Astrocyte of the cerebellum (primary cell): Measurements from ENCODE around the gene VMP1.

Experiments used
- DNase-seq: peaks from one replicate; pipeline ENCODE4 v3.0.0-alpha.2; 2011; ENCODE audit warnings: low read depth
- H3K4me3 ChIP-seq: 2 replicates; pipeline ENCODE4 v1.5.1; 2011; ENCODE audit warnings: mild to moderate bottlenecking, low read depth, low read length, moderate library complexity
- CTCF ChIP-seq: IDR thresholded peaks from 2 replicates; pipeline ENCODE4 v1.5.1; 2012; ENCODE audit warnings: low read length, low read depth, moderate library complexity, mild to moderate bottlenecking; ENCODE audit errors: missing control alignments
- in situ Hi-C: cut with HindIII; loops from 2 replicates; pipeline ENCODE4 v1.10.0; 2017; ENCODE audit warnings: low sequenced_read_pairs

Gene VMP1

GRCh38 chr17:59745040-59745439 is 37.6 kb downstream of the VMP1 start:
- no peak for DNase-seq
- TF ChIP-seq CTCF = no peak
- in situ Hi-C loops = no loop called here
- H3K4me3 ChIP-seq = no peak overlapping the region

- in situ Hi-C loops = no loop called here
- no peak for DNase-seq
- TF ChIP-seq CTCF = peak; percentile 42
- no peak overlapping the region for H3K4me3 ChIP-seq
Measured at GRCh38 chr17:59746849-59747445, 39.5 kb downstream of the VMP1 start.

GRCh38 chr17:59748591-59748990 is 41.1 kb downstream of the VMP1 start:
- no peak for DNase-seq
- TF ChIP-seq CTCF = no peak
- in situ Hi-C loops = no loop called here
- H3K4me3 ChIP-seq = no peak overlapping the region

GRCh38 chr17:59751955-59752413 is 44.5 kb downstream of the VMP1 start:
- TF ChIP-seq CTCF = no peak
- in situ Hi-C loops = no loop called here
- DNase-seq = no peak
- H3K4me3 ChIP-seq = no peak overlapping the region

- no peak for DNase-seq
- no peak for TF ChIP-seq CTCF
- in situ Hi-C loops = no loop called here
- H3K4me3 ChIP-seq = no peak overlapping the region
Measured at GRCh38 chr17:59752446-59752845, 45.0 kb downstream of the VMP1 start.

- in situ Hi-C loops = no loop called here
- no peak for DNase-seq
- no peak for TF ChIP-seq CTCF
- H3K4me3 ChIP-seq = no peak overlapping the region
Measured at GRCh38 chr17:59752922-59753321, 45.5 kb downstream of the VMP1 start.
